HepG2 (cell line): ENCODE data around the gene DYRK1B. TPM values are rescaled to one million over a fixed set of nuclear protein-coding genes. Genes with fewer than 3 reads are reported as not detected.

Experiments used
- ATAC-seq: fragments of 200-7000 bp; cut with Tn5 transposase; 3 replicates; pipeline ENCODE4 v1.9.1; 2020; ENCODE audit warnings: mild to moderate bottlenecking, moderate library complexity
- BruUV-seq: library from RNA; stranded (reverse); fragments of 400-500 nt; replicated peaks from 2 replicates; lab custom pipeline; 2021; lab: Mats Ljungman, UMichigan
- CTCF ChIA-PET: fragments of 300-600 bp; formaldehyde crosslinking; extraction: SDS; loops from one replicate; lab custom pipeline; 2021; ENCODE audit warnings: low total read pairs, inconsistent platforms, low intra/inter-chr PET ratio; lab: Yijun Ruan, JAX
- POLR2A ChIA-PET: fragments of 350-600 bp; sonication (Branson Sonifier 250); formaldehyde crosslinking; loops from one replicate; lab custom pipeline; 2020; ENCODE audit warnings: antibody characterized with exemption, inconsistent platforms; lab: Yijun Ruan, JAX
- DNase-seq: peaks from one replicate; pipeline ENCODE4 v3.0.0-alpha.2; 2015; ENCODE audit warnings: low spot score
- FAIRE-seq: peaks from 3 replicates; lab custom pipeline; 2011; peaks lifted over from hg19 to GRCh38; lab: Jason Lieb, UNC
- H2AFZ ChIP-seq: one replicate; pipeline ENCODE4 v1.6.1; 2011; ENCODE audit warnings: low read length, inconsistent platforms
- H3K27ac ChIP-seq: fragments of 300-600 bp; 3 replicates; pipeline ENCODE4 v1.8.0; 2011; ENCODE audit warnings: mixed run types, mild to moderate bottlenecking, mixed read lengths, low read length, inconsistent platforms; ENCODE audit not compliant: insufficient read depth; ENCODE audit errors: extremely low read length
- H3K27me3 ChIP-seq, 2 experiments: fragments of 200-600 bp in 1 of 2; 2 replicates in 1 of 2; 3 replicates in 1 of 2; pipeline versions ENCODE4 v1.6.0 to v1.8.0; 2011; ENCODE audit warnings: low read length in 2 of 2, mild to moderate bottlenecking in 2 of 2, moderate library complexity in 2 of 2, inconsistent platforms in 1 of 2; ENCODE audit not compliant: insufficient read depth in 2 of 2, control insufficient read depth in 1 of 2
- H3K36me3 ChIP-seq, 2 experiments: fragments of 200-600 bp in 1 of 2; replicated peaks in 1 of 2; 2 replicates in 1 of 2; 3 replicates in 1 of 2; pipeline versions ENCODE4 v1.5.1 to v1.8.0; 2011; ENCODE audit warnings: low read length in 2 of 2, inconsistent platforms in 1 of 2; ENCODE audit not compliant: insufficient read depth in 2 of 2, control insufficient read depth in 1 of 2
- H3K4me1 ChIP-seq: 2 replicates; pipeline ENCODE4 v1.5.1; 2012; ENCODE audit warnings: low read length, inconsistent platforms; ENCODE audit not compliant: insufficient read depth
- H3K4me2 ChIP-seq: 2 replicates; pipeline ENCODE4 v1.6.0; 2011; ENCODE audit warnings: low read depth, low read length, inconsistent platforms
- H3K4me3 ChIP-seq, 3 experiments: fragments of 200-600 bp in 1 of 3; sonication (generic), shearing (Covaris generic) in 1 of 3; replicated peaks in 1 of 3; 2 replicates each; pipeline ENCODE4 v1.5.1; 2011 to 2016; ENCODE audit warnings: low read length in 3 of 3, inconsistent platforms in 2 of 3, low read depth in 2 of 3, mild to moderate bottlenecking in 2 of 3, control low read depth in 1 of 3, mixed read lengths in 1 of 3; ENCODE audit not compliant: insufficient read depth in 1 of 3
- H3K79me2 ChIP-seq: one replicate; pipeline ENCODE4 v1.6.1; 2011; ENCODE audit warnings: low read length, inconsistent platforms; ENCODE audit not compliant: insufficient read depth
- H3K9ac ChIP-seq: 2 replicates; pipeline ENCODE4 v1.6.0; 2011; ENCODE audit warnings: mild to moderate bottlenecking, low read depth, low read length, inconsistent platforms; ENCODE audit not compliant: insufficient read depth
- H3K9me3 ChIP-seq: 2 replicates; pipeline ENCODE4 v1.5.1; 2012; ENCODE audit warnings: mild to moderate bottlenecking, low read length
- H4K20me1 ChIP-seq: 2 replicates; pipeline ENCODE4 v1.6.0; 2011; ENCODE audit warnings: inconsistent platforms, mild to moderate bottlenecking, low read length, moderate library complexity; ENCODE audit not compliant: insufficient read depth
- ATRX ChIP-seq: sonication (generic); formaldehyde crosslinking; IDR thresholded peaks from 2 replicates; pipeline ENCODE4 v1.4.0; 2020; ENCODE audit warnings: missing genetic modification reagents, borderline replicate concordance
- CREB1 ChIP-seq, 2 experiments: fragments of 450-650 bp in 1 of 2; IDR thresholded peaks; 2 replicates each; pipeline ENCODE4 v1.6.1; 2016 to 2017; ENCODE audit warnings: control low read depth in 1 of 2, mild to moderate bottlenecking in 1 of 2, missing compliant biosample characterization in 1 of 2, missing genetic modification characterization in 1 of 2
- ELF4 ChIP-seq: sonication (generic); formaldehyde crosslinking; IDR thresholded peaks from 2 replicates; pipeline ENCODE4 v1.5.0; 2020; ENCODE audit warnings: missing genetic modification reagents, mild to moderate bottlenecking, moderate library complexity, borderline replicate concordance
- GABPA ChIP-seq, 2 experiments: IDR thresholded peaks; 2 replicates each; pipeline ENCODE4 v1.6.1; 2011 to 2016; ENCODE audit warnings: low read depth in 2 of 2, low read length in 1 of 2, missing biosample characterization in 1 of 2, missing genetic modification characterization in 1 of 2
- NBN ChIP-seq: fragments of 450-650 bp; conservative IDR thresholded peaks from 2 replicates; pipeline ENCODE4 v1.6.1; 2017
- NCOA2 ChIP-seq: sonication (generic); formaldehyde crosslinking; IDR thresholded peaks from 2 replicates; pipeline ENCODE4 v1.8.0; 2022; ENCODE audit warnings: inconsistent platforms
- PTBP1 ChIP-seq: fragments of 200-400 bp; formaldehyde crosslinking; IDR thresholded peaks from 2 replicates; pipeline ENCODE4 v1.6.1; 2018; ENCODE audit warnings: low read length, low read depth; ENCODE audit not compliant: poor library complexity, severe bottlenecking
- ZNF33B ChIP-seq: sonication (generic); formaldehyde crosslinking; IDR thresholded peaks from 2 replicates; pipeline ENCODE4 v1.5.1; 2020; ENCODE audit warnings: mild to moderate bottlenecking, missing genetic modification reagents
- ZNF431 ChIP-seq: sonication (generic); formaldehyde crosslinking; IDR thresholded peaks from 2 replicates; pipeline ENCODE4 v1.9.0; 2022; ENCODE audit warnings: missing genetic modification reagents, low read depth, mild to moderate bottlenecking, borderline replicate concordance
- WGBS: methylation state at CpG from one replicate; pipeline ENCODE4 v1.1.6; 2017; ENCODE audit warnings: low lambda C conversion rate; 5-methylcytosine and 5-hydroxymethylcytosine counted together
- in situ Hi-C: cut with HindIII; loops from 2 replicates; pipeline ENCODE4 v1.10.0; 2017; ENCODE audit warnings: low pct_unique_long_range_greater_than_20kb; ENCODE audit not compliant: extremely low pct_ligation_motif_present
- intact Hi-C: fragments of 100-400 bp; cut with micrococcal nuclease; formaldehyde crosslinking; loops from one replicate; pipeline ENCODE4 v1.10.0; 2022; ENCODE audit not compliant: unreplicated experiment
- polyA plus RNA-seq, 8 experiments: library from polyadenylated mRNA; depleted of rRNA in 3 of 8; stranded (reverse) in 7 of 8; unstranded in 1 of 8; fragments of >200 nt; fragmentation: Illumina TruSeq in 4 of 8; extraction: Trizol in 4 of 8; gene quantifications; 2 replicates each; pipeline versions ENCODE4 v1.2.1 to v1.2.3, GENCODE V29; 2011 to 2016; ENCODE audit warnings: low read depth in 4 of 8, missing spikeins in 1 of 8, mixed read lengths in 1 of 8; ENCODE audit not compliant: insufficient read depth in 1 of 8
- total RNA-seq, 5 experiments: library from RNA; depleted of rRNA; stranded (reverse); fragments of >200 nt; fragmentation: Illumina TruSeq; extraction: Trizol; gene quantifications; 2 replicates each; pipeline ENCODE4 v1.2.3, GENCODE V29; 2016; ENCODE audit warnings: low read depth in 1 of 5
- TF ChIP-seq, protein P1 (sequence below): sonication (generic); formaldehyde crosslinking; IDR thresholded peaks from 2 replicates; pipeline ENCODE4 v1.4.0; 2020; ENCODE audit warnings: missing genetic modification reagents
- TF ChIP-seq, protein P2 (sequence below): sonication (generic); formaldehyde crosslinking; IDR thresholded peaks from 2 replicates; pipeline ENCODE4 v1.8.1; 2023; ENCODE audit warnings: mild to moderate bottlenecking, missing genetic modification reagents, borderline replicate concordance
- TF ChIP-seq, protein P3 (sequence below): sonication (generic); formaldehyde crosslinking; IDR thresholded peaks from 2 replicates; pipeline ENCODE4 v1.8.1; 2023; ENCODE audit warnings: mild to moderate bottlenecking, missing genetic modification reagents
- TF ChIP-seq, protein P4 (sequence below): sonication (generic); formaldehyde crosslinking; IDR thresholded peaks from 2 replicates; pipeline ENCODE4 v1.5.1; 2020; ENCODE audit warnings: mild to moderate bottlenecking, missing genetic modification reagents, moderate library complexity

DYRK1B gene
- total and polyA plus RNA-seq, 2 of the 13 experiments (the other 11 are each of a cell fraction or from before 2014, with no cell fraction given) = 0.82 to 1.3 TPM

DNA sequence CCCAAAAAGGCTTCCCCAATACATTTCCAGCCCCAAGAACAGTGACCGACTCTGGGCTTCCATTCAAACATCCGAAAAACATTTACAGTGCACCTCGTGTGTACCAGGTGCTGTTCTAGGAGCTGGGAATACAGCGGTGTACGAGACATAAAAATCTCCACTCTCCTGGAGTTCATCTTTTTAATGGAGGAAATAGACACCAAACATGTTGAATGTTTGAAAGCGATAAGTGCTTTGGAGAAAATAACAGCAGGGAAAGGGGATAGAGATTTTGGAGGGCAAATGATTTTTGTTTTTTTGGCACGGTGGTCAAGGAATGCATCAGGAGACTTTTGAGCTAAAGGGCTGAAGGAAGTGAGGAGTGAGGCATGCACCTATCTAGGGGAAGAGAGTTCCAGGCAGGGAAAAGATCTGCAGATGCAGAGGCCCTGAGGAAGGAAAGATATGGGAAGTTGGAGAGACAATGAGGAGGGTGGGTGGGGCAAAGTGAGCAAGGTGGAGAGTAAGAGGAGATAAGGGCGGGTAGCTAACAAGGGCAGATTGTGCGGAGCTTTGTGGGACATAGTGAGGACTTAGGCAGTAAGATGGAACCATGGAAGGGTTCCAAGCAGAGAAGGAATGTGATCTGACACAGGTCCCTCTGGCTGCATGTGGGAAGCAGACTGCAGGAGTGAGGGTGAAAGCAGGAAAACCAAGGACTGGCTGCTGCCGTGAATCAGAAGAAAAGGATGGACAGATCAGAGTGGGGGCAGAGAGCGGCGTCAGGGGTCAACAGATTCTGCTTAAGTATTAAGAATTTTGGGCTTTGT, 12.9 kb upstream of the DYRK1B start:
- intact Hi-C loops = no loop called here
- DNase-seq = no peak
- TF ChIP-seq NCOA2 (peak; percentile 4; the same call in 1 of the 2 replicates), ELF4 (CRISPR knock-in tag) (peak; percentile 69; the same call in 1 of the 2 replicates), ZNF431 (CRISPR knock-in tag) (no peak), NBN (no peak), ATRX (no peak), CREB1 (IDR thresholded peaks at IDR 0.05) (no peak), CREB1 (CRISPR knock-in tag; IDR thresholded peaks at IDR 0.05) (no peak), PTBP1 (no peak), ZNF33B (CRISPR knock-in tag) (0 out of 2 replicates have a peak, but pooled peaks have one; percentile 8), GABPA (IDR thresholded peaks at IDR 0.05; ENCODE audit: low read depth, low read length) (no peak), GABPA (CRISPR knock-in tag; IDR thresholded peaks at IDR 0.05; ENCODE audit: low read depth) (peak; percentile 4)
- TF ChIP-seq, protein P1, sequence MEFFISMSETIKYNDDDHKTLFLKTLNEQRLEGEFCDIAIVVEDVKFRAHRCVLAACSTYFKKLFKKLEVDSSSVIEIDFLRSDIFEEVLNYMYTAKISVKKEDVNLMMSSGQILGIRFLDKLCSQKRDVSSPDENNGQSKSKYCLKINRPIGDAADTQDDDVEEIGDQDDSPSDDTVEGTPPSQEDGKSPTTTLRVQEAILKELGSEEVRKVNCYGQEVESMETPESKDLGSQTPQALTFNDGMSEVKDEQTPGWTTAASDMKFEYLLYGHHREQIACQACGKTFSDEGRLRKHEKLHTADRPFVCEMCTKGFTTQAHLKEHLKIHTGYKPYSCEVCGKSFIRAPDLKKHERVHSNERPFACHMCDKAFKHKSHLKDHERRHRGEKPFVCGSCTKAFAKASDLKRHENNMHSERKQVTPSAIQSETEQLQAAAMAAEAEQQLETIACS (CRISPR knock-in tag) = no peak
- TF ChIP-seq, protein P2, sequence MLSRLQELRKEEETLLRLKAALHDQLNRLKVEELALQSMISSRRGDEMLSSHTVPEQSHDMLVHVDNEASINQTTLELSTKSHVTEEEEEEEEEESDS (CRISPR knock-in tag) = 0 out of 2 replicates have a peak, but pooled peaks have one; percentile 20
- TF ChIP-seq, protein P3, sequence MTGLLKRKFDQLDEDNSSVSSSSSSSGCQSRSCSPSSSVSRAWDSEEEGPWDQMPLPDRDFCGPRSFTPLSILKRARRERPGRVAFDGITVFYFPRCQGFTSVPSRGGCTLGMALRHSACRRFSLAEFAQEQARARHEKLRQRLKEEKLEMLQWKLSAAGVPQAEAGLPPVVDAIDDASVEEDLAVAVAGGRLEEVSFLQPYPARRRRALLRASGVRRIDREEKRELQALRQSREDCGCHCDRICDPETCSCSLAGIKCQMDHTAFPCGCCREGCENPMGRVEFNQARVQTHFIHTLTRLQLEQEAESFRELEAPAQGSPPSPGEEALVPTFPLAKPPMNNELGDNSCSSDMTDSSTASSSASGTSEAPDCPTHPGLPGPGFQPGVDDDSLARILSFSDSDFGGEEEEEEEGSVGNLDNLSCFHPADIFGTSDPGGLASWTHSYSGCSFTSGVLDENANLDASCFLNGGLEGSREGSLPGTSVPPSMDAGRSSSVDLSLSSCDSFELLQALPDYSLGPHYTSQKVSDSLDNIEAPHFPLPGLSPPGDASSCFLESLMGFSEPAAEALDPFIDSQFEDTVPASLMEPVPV (CRISPR knock-in tag) = 0 out of 2 replicates have a peak, but pooled peaks have one; percentile 26
- TF ChIP-seq, protein P4, sequence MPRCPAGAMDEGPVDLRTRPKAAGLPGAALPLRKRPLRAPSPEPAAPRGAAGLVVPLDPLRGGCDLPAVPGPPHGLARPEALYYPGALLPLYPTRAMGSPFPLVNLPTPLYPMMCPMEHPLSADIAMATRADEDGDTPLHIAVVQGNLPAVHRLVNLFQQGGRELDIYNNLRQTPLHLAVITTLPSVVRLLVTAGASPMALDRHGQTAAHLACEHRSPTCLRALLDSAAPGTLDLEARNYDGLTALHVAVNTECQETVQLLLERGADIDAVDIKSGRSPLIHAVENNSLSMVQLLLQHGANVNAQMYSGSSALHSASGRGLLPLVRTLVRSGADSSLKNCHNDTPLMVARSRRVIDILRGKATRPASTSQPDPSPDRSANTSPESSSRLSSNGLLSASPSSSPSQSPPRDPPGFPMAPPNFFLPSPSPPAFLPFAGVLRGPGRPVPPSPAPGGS (CRISPR knock-in tag) = no peak

More for the DNA sequence above, 12.9 kb upstream of the DYRK1B start:
- Histone ChIP-seq H3K4me3 (peak overlapping the region; percentile 50 to 86 (median 84); a peak in 5 of 6 replicates), H3K4me2 (peak overlapping the region; percentile 96), H3K9me3 (no peaks in the 10 kb centered on the region), H3K4me1 (peaks cover 62% of the 10 kb centered on the region), H3K79me2 (peaks cover 41% of the 10 kb centered on the region), H3K9ac (peak overlapping the region; percentile 83), H3K27me3 (no peaks in the 10 kb centered on the region; a peak in 1 of 5 replicates), H3K36me3 (no peaks in the 10 kb centered on the region), H4K20me1 (peaks cover 28% of the 10 kb centered on the region), H3K27ac (peak overlapping the region; percentile 74), H2AFZ (peak overlapping the region; percentile 56)
- 46% methylated on average over 12 of the region's 12 CpGs for WGBS
- in situ Hi-C loops = no loop called here
- ChIA-PET POLR2A (interaction anchor here (1.3 to 2.3 kb wide), 2 partner anchors 123 to 411 kb away, joined by 3 to 16 read pairs; partner anchors contain the start of genes PSMC4 and RPS16), CTCF (no interaction called here)
- no peak for FAIRE-seq
- TSS peak; percentile 95 for BruUV-seq
- ATAC-seq = peak; percentile 13
